Measurements from ENCODE around the gene RPE.

GRCh38 chr2:209984291-209984690 lies 18.1 kb upstream of the RPE start:
- TF ChIP-seq CTCF (IDR thresholded peaks at IDR 0.05) (no peak), EZH2 (IDR thresholded peaks at IDR 0.05; ENCODE audit: borderline replicate concordance, insufficient read depth, low read depth, low read length, poor library complexity, severe bottlenecking) (no peak)

Data from B cell (primary cell).